NCI-H82 (cell line): ENCODE measurements around the gene PCNT.
A peak's percentile ranks its signal among the peaks of the same experiment; 100 is the strongest.

Experiments used
- DNase-seq: peaks from one replicate; lab custom pipeline; 2025; lab: John Stamatoyannopoulos, UW

PCNT gene

GRCh38 chr21:46379105-46379504 lies 55.1 kb downstream of the PCNT start:
- DNase-seq, result no peak

GRCh38 chr21:46379691-46380090 lies 55.7 kb downstream of the PCNT start:
- DNase-seq, result no peak

GRCh38 chr21:46381541-46381940 lies 57.6 kb downstream of the PCNT start:
- DNase-seq, result no peak

- no peak for DNase-seq
These were observed 60.6 kb downstream of the PCNT start for GRCh38 chr21:46384556-46384955.

DNA sequence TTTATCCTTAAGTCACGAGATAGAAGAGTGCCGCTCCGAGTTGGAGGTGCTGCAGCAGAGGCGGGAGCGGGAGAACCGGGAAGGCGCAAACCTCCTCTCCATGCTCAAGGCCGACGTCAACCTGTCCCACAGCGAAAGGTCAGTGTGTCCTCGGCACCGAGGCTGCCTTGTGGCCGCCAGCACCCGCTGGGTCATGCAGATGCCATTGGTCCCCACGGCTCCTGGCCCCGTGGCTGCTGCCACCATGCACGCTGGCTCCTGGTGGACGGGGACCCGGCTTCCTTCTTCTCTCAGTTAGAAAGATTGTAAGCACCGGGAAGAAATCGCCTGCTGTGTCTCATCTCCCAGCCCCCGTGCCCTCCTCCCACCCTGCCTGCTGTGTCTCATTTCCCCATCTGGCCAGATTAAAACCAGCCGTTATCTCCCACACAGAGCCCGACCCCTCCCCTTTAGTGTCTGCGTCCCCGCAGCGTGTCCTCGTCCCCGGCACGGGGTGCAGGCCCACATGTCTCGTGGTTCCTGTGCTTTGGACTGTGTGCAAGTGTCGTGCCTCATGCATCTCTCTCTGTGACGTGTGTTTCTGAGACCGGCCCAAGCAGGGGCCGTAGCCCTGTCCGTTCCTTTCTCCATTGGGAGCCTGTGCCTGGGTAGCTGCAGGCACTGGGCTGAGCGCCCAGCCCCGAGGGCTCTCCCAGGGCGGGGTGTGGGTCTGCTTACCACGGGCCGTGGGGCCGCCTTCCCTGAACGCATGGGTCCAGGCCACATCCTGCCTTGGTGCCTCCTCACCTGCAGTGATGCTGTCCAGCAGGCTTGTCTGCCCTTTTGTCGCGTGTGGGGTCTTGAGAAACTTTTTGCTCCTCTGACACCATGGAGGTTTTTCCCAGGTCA lies 62.1 kb downstream of the PCNT start:
- DNase-seq, result peak; percentile 75

DNA sequence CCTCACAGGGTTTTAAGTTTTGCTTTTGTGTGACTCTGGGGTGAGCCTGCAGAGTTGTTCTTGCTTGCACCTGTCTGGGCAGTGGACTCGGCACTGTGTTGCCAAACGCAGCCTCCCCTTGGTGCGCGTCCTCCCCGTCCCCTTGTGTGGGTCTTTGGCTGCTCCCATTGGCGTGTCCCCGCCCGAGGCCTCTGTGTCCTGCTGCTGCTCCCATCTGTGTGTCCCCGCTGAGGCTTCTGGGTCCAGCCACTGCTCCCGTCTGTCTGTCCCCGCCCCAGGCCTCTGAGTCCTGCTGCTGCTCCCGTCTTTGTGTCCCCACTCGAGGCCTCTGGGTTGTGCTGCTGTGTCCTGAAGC lies 62.8 kb downstream of the PCNT start:
- DNase-seq, result no peak

DNA sequence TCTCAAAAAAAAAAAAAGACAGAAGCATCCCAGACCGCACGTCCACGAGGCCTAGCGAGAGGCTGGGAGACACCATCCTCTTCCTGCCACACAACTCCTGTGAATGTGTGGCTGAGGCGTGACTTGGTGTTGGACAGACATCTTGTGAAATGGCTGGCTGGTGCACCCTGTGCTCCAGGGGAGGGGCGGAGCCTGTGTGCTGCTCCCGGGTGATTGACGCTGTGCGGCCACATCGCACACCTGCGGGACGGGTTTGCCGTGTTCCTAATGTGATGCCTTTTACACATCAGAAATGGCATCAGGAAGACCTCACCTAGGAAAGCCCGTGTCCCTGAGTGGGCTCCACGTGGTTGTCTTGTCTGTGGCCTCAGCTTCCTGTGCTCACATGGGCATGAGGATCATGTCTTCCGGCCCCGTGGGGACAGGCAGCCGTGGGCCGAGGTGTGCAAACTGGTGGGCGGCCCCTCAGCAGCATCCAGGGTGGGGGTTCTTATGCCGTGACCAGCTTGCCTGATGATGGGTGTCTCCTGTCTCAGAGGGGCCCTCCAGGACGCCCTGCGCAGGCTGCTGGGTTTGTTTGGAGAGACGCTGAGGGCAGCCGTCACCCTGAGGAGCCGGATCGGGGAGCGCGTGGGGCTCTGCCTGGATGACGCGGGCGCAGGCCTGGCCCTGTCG lies 64.4 kb downstream of the PCNT start:
- DNase-seq, result no peak

- DNase-seq, result no peak
These were observed 64.9 kb downstream of the PCNT start for GRCh38 chr21:46388896-46389295.

- no peak for DNase-seq
These were observed 66.9 kb downstream of the PCNT start for GRCh38 chr21:46390603-46391545.

DNA sequence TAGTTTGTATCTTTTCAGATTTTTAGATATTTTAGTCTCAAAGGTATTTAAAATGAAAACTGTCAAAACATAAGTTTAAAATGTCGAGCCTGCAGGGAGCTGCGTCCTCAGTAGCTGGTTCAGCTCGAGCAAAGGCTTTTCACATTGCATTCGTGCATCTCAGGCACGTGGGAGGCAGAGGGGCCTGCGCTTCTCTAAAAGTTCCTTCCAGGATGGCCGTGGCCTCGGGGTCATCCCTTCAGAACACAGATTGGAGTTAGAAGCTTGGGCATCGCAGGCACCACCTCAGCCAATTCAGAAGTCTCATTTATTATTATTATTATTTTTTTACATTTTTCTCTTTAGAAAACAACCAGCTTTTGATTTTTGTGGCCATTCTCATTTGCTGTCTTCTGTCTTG lies 67.8 kb downstream of the PCNT start:
- no peak for DNase-seq

GRCh38 chr21:46392921-46393320 lies 69.0 kb downstream of the PCNT start:
- DNase-seq, result no peak

- DNase-seq, result no peak
These were observed 69.5 kb downstream of the PCNT start for GRCh38 chr21:46393451-46393940.

GRCh38 chr21:46393941-46394594 lies 70.1 kb downstream of the PCNT start:
- no peak for DNase-seq

DNA sequence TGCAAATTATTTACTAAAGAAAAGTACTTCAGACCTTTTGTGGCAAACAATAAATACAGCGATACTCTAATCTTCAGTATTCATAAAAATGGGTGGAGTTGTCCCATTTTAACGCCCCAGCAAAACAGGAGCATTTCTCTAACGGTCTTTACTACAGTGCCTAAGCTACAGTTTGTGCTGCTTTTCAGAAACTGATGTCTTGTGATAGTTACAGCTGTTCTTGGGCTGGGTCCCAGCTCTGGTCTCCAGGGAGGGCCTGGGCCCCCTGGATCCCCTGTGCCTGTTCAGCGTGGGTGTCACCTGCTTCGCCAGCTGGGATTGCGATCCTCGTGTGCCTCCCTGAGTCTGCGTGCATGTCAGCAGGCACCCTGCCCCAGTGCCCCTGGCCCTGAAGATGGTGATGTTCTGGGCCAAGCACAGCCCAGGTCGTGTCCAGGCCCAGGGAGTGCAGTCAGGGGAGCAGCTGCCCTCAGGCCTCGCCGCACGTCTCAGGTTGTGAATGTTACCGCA lies 70.7 kb downstream of the PCNT start:
- DNase-seq, result no peak

DNA sequence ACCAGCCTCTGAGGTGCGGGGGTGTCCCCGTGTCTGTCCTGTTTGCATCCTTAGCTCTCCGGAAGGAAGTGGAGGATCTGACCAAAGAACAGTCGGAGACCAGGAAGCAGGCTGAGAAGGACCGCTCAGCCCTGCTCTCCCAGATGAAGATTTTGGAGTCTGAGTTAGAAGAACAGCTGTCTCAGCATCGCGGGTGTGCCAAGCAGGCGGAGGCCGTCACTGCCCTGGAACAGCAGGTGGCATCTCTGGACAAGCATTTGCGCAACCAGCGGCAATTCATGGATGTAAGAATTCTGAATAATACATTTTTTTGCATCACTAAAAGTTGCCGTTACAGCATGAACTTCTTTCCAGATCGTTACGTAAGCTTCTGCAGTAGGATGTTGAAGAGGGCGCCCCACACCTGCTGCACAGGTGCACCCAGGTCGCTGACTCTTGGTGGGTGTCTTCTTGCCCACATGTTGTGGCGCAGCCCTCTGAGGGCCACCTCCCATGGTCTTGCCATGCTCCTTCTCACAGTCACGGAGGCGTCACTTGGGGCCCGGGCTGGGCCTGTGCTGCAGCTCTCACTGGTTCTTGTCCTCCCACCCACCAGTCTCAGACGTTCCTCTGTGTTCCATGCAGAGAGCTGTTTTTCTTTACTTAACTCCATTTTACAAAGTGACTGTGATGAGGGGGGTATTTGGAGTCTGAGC lies 73.4 kb downstream of the PCNT start:
- DNase-seq, result no peak

DNA sequence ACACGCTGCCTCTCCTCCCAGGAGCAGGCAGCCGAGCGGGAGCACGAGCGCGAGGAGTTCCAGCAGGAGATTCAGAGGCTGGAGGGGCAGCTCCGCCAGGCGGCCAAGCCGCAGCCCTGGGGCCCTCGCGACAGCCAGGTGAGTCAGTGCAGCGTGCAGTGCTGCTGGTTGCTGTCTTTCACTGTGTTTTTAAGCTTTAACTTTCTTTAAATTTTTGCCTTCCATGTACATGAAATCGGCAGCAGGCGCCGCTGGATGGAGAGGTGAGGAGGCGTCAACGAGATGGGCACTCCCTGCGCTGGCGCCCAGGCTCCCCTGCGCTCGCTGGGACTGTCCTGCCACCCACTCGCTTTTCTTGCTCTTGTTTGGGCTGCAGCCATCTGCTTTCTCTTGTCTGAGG lies 74.0 kb downstream of the PCNT start:
- no peak for DNase-seq

GRCh38 chr21:46399129-46399528 lies 75.2 kb downstream of the PCNT start:
- no peak for DNase-seq

- no peak for DNase-seq
These were observed 75.7 kb downstream of the PCNT start for GRCh38 chr21:46399686-46400085.

DNA sequence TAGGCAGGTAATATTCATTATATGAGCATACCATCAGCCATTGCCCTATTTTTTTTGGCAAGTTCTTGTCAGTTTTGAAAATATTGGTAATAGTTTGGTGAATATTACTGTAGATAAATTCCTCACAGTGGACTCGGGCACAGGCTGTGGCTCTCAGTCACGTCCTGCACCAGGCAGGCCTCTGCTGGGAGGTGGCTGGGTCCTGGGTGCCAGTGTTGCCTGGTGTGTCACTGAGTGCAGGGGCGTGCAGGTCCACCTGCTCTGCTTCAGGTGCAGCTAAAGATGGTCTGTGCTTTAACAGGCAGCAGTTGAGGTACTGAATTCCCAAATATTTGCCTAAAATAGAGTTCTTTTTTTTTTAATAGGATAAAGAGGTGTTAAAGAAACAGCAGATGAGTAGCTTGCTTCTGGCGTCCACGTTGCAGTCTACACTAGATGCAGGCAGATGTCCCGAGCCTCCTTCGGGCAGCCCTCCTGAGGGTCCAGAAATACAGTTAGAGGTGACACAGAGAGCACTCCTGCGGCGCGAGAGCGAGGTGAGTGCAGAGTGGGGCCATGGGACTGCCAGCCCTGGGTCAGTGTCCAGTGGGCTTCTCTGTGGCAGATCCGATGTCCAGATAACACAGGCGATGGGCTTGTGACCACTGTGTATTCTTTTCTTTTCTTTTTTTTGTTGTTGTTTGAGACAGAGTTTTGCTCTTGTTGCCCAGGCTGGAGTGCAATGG lies 77.4 kb downstream of the PCNT start:
- DNase-seq, result no peak

DNA sequence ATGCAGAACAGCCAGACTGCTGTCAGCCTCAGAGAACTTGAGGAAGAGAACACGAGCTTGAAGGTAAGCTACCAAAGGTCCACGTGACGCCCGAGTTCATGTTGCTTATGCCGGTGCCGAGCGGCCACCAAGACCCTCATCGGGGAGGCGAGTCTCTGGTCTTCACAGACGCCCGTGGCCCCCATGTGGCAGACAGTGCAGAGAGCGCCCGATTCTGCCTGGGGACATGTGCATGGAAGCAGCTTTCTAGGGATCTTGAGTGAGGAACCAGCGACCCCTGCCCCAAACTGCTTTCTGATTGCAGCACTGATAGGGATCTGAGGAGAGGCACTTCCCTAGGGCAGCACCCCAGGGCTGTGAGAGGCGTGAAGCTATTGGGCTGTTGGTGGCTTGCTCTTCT lies 78.5 kb downstream of the PCNT start:
- DNase-seq, result no peak
